ENCODE results near the gene TMEM150C.
A peak's percentile ranks its signal among the peaks of the same experiment; 100 is the strongest.

The TMEM150C gene

GRCh38 chr4:82561786-82562563, at the start of gene TMEM150C:
TMEM150C (minus strand) TSS chr4:82561988; CDS start chr4:82504657, 57,331 bp downstream.
- peak; percentile 44 for DNase-seq (ENCODE audit: low read depth)

- DNase-seq (ENCODE audit: low read depth): no peak
Observed at GRCh38 chr4:82611527-82611926, 49.7 kb upstream of the TMEM150C start.

GRCh38 chr4:82610041-82610440, 48.3 kb upstream of the TMEM150C start:
- DNase-seq (ENCODE audit: low read depth): no peak

GRCh38 chr4:82606622-82607021, 44.8 kb upstream of the TMEM150C start:
- no peak for DNase-seq (ENCODE audit: low read depth)

GRCh38 chr4:82604522-82604921, 42.7 kb upstream of the TMEM150C start:
- no peak for DNase-seq (ENCODE audit: low read depth)

- DNase-seq (ENCODE audit: low read depth): no peak
Observed at GRCh38 chr4:82601242-82602015, 39.6 kb upstream of the TMEM150C start.

GRCh38 chr4:82599336-82599735, 37.5 kb upstream of the TMEM150C start:
- DNase-seq (ENCODE audit: low read depth): peak; percentile 6

GRCh38 chr4:82594456-82594855, 32.7 kb upstream of the TMEM150C start:
- DNase-seq (ENCODE audit: low read depth): no peak

GRCh38 chr4:82593411-82593810, 31.6 kb upstream of the TMEM150C start:
- DNase-seq (ENCODE audit: low read depth): no peak

- DNase-seq (ENCODE audit: low read depth): no peak
Observed at GRCh38 chr4:82592639-82593038, 30.9 kb upstream of the TMEM150C start.

- DNase-seq (ENCODE audit: low read depth): no peak
Observed at GRCh38 chr4:82591592-82591991, 29.8 kb upstream of the TMEM150C start.

GRCh38 chr4:82589756-82590155, 28.0 kb upstream of the TMEM150C start:
- no peak for DNase-seq (ENCODE audit: low read depth)

- DNase-seq (ENCODE audit: low read depth): no peak
Observed at GRCh38 chr4:82588771-82589270, 27.0 kb upstream of the TMEM150C start.

- no peak for DNase-seq (ENCODE audit: low read depth)
Observed at GRCh38 chr4:82587826-82588540, 26.2 kb upstream of the TMEM150C start.

GRCh38 chr4:82585690-82586435, 24.1 kb upstream of the TMEM150C start:
- DNase-seq (ENCODE audit: low read depth): no peak

GRCh38 chr4:82584931-82585330, 23.1 kb upstream of the TMEM150C start:
- DNase-seq (ENCODE audit: low read depth): no peak

GRCh38 chr4:82583897-82584587, 22.3 kb upstream of the TMEM150C start:
- no peak for DNase-seq (ENCODE audit: low read depth)

GRCh38 chr4:82579932-82580331, 18.1 kb upstream of the TMEM150C start:
- no peak for DNase-seq (ENCODE audit: low read depth)

GRCh38 chr4:82578935-82579334, 17.1 kb upstream of the TMEM150C start:
- DNase-seq (ENCODE audit: low read depth): peak; percentile 23

- DNase-seq (ENCODE audit: low read depth): no peak
Observed at GRCh38 chr4:82577451-82577850, 15.7 kb upstream of the TMEM150C start.

GRCh38 chr4:82569727-82570126, 7.9 kb upstream of the TMEM150C start:
- no peak for DNase-seq (ENCODE audit: low read depth)

Data from ELR (cell line).